HCT116 (cell line): ENCODE results near the gene MAU2.

Experiments
- POLR2A ChIP-seq: IDR thresholded peaks from 2 replicates; pipeline ENCODE4 v1.7.0; 2011; ENCODE audit warnings: borderline replicate concordance; ENCODE audit not compliant: insufficient read depth, insufficient read length; ENCODE audit errors: extremely low read depth
- RAD21 ChIP-seq: IDR thresholded peaks from 2 replicates; pipeline ENCODE4 v1.6.1; 2012; ENCODE audit warnings: low read depth, mild to moderate bottlenecking
- TF ChIP-seq, protein P1 (sequence below), 3 experiments: fragments of 200-600 bp in 1 of 3; sonication (generic) in 1 of 3; IDR thresholded peaks in 2 of 3; conservative IDR thresholded peaks in 1 of 3; 2 replicates each; pipeline ENCODE4 v1.5.1; 2012 to 2017; ENCODE audit warnings: low read depth in 2 of 3, low read length in 2 of 3, antibody characterized with exemption in 1 of 3, borderline replicate concordance in 1 of 3, control low read depth in 1 of 3, mild to moderate bottlenecking in 1 of 3, mixed read lengths in 1 of 3, mixed run types in 1 of 3, moderate library complexity in 1 of 3; ENCODE audit not compliant: insufficient read depth in 1 of 3

DNA sequence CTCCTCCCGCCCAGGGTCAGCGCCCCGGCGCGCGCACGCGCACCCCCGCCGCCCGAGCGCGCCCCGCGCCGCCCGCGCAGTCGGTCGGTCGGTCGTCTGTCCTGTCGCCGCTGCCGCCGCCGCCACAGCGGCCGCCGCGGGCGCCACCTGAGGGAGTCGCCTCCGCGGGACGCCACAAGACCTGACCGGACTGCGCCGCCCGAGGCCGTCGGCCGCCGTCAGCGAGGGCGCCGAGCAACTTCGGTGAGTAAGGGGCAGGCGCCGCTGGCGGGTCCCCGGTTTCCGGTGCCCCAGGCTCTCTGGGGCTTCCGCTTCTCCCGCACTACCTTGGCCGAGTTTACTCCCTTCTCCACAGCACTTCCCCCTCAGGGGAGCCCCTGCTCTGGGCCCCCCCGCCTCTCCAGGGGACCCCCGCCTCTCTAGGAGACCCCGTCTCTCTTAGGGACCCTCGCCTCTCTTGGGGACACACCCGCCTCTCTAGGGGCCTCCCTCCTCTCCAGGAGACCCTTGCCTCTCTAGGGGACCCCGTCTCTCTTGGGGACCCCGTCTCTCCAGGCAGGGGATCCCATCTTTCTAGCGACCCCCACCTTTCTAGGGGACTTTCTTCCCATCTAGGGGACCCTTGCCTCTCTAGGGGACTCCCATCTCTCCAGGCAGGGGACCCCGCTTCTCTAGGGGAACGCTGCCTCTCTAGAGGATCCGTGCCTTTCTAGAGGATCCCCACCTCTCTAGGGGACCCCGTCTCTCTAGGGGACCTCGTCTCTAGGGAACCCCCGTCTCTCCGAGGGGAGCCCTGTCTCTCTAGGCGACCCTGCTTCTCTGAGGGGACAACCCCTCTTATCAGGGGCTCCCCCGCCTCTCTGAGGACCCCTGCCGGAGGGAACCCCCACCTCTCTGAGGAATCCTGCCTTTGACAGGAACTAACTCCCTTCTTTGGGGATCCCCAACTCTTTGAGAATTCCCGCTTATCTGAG, 65.6 kb downstream of the MAU2 start:
- TF ChIP-seq, protein P1, sequence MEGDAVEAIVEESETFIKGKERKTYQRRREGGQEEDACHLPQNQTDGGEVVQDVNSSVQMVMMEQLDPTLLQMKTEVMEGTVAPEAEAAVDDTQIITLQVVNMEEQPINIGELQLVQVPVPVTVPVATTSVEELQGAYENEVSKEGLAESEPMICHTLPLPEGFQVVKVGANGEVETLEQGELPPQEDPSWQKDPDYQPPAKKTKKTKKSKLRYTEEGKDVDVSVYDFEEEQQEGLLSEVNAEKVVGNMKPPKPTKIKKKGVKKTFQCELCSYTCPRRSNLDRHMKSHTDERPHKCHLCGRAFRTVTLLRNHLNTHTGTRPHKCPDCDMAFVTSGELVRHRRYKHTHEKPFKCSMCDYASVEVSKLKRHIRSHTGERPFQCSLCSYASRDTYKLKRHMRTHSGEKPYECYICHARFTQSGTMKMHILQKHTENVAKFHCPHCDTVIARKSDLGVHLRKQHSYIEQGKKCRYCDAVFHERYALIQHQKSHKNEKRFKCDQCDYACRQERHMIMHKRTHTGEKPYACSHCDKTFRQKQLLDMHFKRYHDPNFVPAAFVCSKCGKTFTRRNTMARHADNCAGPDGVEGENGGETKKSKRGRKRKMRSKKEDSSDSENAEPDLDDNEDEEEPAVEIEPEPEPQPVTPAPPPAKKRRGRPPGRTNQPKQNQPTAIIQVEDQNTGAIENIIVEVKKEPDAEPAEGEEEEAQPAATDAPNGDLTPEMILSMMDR (IDR thresholded peaks at IDR 0.05 in 2 of 3, conservative IDR thresholded peaks at IDR 0.05 in 1 of 3; ENCODE audit: borderline replicate concordance in 1 of 3, insufficient read depth in 1 of 3, low read depth in 2 of 3, low read length in 2 of 3), result peak in 2 of 3 experiments; percentile 20 to 26; a peak in 1 of 6 replicates
- TF ChIP-seq RAD21 (no peak), POLR2A (peak; percentile 49)
